HG03342 (cell line): ENCODE data around the gene YY1.
"Not testable (repeated sequence)": the region's sequence is repeated elsewhere in the genome, so short reads cannot be mapped to it uniquely, and the experiment has no call there.

ENCODE experiments used
- ATAC-seq: cut with Tn5 transposase; IDR thresholded peaks from one replicate; pipeline ENCODE4 v1.9.1; 2021; ENCODE audit warnings: mild to moderate bottlenecking, moderate library complexity; ENCODE audit not compliant: unreplicated experiment

YY1 gene

GRCh38 chr14:100295376-100296105, 56.6 kb downstream of the YY1 start:
- no peak for ATAC-seq

- ATAC-seq: no peak
Observed at GRCh38 chr14:100296106-100296651, 57.2 kb downstream of the YY1 start.

DNA sequence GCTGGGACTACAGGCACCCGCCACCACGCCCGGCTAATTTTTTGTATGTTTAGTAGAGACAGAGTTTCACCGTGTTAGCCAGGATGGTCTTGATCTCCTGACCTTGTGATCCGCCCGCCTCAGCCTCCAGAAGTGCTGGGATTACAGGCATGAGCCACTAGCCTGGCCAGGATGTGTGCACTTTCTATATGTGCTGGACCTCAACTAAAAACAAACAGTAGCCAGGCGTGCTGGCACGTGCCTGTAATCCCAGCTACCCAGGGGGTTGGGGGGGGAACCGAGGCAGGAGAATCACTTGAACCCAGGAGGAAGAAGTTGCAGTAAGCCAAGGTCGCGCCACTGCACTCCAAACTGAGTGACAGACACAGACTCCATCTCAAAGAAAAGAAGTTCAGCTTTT, 57.8 kb downstream of the YY1 start:
- ATAC-seq: not testable (repeated sequence)

- ATAC-seq: peak; percentile 80
Observed at GRCh38 chr14:100297320-100298300, 58.7 kb downstream of the YY1 start.

DNA sequence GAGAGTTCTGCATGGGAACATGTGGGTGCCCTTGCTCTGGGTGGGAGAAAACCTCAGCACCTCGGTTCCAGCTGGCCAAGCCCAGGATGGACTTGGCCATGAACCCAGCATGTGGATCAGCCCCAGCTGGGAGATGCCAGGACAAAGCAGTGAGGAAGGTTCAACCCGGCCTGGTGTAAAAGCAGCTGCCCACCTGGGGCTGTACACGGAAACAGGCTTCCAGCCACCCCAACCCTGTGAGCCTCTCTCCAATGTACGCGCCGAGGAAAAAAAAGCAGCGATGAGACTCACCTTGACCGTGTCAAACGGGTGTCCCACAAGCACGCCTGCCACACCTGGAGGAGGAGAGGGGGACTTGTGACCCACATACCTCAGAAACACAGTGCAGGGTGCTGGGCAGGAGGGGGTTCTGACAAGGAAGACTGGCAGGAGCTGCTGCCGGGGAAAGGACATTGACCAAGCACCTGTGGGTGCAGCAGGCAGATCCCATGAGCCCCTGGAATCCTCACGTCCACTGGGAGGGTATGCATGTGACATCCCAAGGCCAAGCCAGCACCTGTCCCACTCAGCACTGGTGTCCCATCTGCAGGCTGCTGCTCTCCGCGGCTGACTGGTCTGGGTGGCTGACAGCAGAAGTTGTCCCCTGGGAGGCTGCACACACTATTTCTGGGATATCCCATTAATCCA, 59.8 kb downstream of the YY1 start:
- ATAC-seq: no peak

DNA sequence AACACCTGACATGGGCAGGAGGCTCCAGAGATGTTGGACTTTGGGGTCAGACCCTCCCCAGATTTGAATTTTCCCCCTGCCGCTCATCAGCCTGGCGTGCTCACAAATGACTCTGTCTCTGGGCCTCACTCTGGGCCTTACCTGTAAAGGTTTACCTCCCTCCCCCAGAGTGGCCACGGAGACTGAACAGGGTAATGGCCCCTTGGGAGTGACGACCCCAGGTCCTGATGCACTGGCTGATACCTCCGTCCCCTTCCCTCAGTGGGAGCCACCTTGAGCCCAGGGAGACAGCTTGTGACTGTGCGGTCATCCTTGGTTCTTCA, 60.3 kb downstream of the YY1 start:
- no peak for ATAC-seq

- ATAC-seq: no peak
Observed at GRCh38 chr14:100302616-100303015, 63.7 kb downstream of the YY1 start.

GRCh38 chr14:100303179-100303578, 64.2 kb downstream of the YY1 start:
- no peak for ATAC-seq

DNA sequence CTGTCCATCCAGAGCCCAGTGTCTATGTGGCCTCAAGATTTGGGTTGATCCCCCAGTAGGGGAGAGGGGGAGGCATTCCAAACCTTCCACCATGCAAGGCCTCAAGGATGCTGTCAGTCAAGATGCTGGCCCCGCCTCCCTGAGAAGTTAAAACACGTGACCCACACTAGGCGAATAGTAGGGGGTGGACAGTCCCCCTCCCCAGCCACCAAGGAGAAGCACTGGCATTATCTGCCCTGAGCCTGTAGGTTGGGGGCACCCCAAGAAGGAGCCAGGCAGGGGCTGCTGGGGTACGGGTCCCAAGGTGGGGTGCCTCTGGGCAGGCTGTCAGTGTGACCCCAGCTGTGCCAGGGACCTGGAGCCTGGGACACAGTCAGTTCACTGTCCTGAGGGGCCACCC, 65.0 kb downstream of the YY1 start:
- ATAC-seq: no peak

- ATAC-seq: no peak
Observed at GRCh38 chr14:100304825-100305323, 65.9 kb downstream of the YY1 start.

DNA sequence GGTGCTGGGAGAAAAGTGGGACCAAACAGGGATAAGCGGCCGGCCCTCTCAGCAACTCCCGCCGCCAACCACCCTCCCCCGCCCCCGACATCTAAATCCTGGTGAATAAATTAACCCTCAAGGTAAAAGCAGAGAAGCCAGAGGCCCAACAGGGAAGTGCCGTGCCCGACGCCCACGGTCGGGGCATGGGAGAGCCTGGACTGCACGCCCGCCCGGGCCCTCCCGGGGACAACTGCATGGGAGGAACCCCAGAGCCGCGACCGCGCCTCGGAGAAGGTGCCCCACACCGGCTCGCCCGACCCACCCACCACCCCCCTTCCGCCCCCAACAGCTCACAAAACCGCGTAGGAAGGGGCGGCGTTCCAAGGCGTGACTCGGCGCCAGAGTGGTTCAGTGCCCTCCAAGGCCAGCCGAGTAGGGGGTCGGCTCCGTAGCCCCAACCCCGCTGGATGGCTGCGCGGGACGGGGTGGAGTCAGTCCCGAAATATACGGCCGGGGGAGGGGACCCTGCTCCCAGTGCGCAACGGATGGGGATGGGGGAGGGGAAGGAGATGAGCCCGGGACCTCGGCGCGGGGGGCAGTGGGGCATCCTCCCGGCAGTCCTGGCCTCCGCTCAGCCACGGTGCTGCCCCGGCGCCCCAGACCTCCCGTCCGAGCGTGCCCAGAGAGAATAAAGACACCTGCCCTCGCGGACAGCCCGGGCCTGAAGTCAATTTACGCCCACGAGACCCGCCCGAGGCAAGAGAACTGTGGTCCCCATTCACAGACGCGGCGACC, 66.6 kb downstream of the YY1 start:
- ATAC-seq: no peak

DNA sequence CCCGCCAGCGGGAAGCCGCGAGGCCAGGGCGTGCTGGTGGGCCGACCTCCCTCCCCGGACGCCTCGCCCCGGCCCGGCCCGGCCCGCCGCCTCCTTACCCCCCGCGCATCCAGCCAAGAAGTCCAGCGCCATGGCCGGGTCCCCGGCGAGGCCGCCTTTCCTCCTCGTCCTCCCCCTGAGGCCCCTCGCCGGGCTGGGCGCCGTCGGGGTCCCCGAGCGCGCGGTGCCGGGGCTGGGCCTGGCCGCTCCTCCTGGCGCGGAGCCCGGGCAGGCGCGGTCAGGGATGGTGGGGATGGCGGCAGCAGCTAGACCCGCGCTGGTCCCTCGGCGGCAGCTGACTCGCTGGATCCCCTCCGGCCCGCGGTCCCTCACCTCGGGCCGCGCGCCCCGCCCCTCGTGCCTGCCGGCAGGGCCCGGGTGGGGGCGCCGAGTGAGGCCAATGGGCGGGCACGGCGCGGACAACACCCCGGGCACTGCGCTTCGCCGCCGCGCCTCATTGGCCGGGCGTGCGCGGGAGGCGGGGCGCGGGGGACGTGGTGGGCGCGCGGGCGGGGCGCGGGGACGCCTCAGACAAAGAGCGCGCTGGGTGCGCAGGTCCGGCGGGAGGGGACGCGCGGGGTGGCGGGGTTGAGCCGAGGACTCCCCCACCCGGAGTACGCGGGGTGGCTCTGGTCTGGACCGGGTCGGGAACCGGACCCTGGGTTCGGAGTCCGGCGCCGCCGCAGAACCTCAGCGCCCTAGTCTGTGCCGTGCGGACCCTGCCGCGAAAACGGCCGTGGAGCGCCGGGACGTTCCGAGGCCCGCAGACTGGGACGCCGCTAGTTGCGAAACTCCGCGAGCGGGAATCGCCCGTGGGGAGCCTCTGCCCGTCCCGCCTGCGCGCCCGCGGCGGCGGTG, 67.4 kb downstream of the YY1 start, which contains the start of gene SLC25A29:
TSS of gene SLC25A29 (minus strand) at position 344 of the 897 bp plus-strand sequence. CDS start at position 132, 212 bp downstream.
- peak; percentile 87 for ATAC-seq

DNA sequence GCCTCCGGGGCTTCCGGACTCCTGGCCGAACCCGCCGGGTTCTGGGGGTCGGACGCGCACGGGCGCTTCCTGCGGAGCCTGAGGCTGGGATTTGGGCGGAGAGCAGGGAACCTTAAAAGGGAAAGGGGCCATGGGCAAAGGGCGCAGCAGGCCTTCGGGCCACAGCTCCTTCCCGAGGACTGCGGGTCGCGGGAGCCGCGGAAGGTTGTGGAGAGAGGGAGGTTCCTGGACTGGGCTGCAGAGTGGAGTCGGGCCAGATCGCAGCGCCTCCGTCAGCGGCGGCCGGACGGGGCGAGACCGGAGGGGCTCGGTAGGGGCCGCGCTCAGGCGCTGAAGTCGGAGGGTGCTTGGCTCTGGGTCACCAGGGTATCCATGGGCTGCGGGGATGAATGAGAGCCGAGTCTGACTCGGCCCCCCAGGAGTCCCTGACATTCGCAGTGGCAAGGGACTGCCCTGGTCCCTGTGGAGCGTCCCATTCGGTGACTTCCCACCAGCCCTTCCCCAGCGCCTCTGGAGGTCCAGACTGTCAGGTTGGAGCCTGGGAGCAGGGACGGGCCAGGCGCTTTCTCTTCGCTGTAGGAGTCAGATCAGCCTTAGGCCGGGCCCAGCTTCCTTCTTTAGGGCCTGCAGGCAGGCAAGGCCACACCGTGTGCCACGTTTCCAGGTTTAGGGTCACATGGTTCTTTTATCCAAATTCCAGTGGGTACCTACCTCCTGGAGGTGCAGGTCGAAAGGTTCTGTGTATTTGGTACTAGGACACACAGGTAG, 68.2 kb downstream of the YY1 start:
- ATAC-seq: no peak

- no peak for ATAC-seq
Observed at GRCh38 chr14:100307766-100308426, 69.0 kb downstream of the YY1 start.

DNA sequence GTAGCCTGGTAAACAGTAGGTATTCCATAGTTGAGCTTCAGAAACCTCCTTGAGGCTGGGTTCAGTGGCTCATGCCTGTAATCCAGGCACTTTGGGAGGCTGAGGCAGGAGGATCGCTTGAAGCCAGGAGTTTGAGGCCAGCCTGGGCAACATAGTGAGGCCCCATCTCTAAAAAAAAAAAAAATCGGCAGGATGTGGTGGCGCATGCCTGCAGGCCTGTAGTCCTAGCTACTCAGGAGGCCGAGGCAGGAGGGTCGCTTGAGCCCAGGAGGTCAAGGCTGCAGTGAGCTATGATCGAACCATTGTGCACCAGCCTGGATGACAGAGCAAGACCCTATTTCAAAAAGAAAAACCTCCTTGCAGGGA, 69.5 kb downstream of the YY1 start:
- not testable (repeated sequence) for ATAC-seq

DNA sequence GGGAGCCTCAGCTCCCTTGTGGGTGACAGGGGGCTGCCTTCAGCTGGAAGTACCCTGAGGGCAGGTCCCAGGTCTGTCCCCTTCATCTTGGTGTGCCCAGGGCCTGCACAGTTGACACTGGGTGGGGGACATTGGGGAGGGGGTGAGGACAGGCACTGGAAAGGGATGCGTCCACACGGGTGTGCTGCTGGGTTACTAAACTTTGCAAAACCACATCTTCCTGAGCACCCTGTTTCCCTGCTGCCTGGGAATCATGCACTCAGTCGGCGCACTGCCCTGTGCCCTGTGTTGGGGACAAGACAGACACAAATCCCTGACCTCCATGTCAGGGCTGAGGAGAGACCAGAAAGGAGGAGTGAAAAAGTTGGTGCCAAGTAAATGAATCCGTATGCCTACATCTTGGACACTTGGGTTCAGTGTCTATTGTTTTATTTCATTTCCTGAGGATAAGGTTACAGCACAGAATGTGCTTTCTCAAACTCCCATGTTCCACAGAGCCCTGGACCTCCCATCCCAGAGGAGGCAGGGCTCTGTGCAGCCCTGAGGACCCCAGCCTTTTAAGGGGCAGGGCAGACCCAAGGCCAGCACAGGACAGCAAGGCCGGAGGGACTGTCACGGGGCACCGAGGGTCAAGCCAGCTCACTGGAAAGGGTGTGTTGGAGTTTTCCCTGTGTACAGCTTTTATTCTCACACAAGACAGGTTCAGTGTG, 70.2 kb downstream of the YY1 start:
- ATAC-seq: no peak
